K562 (cell line): ENCODE measurements around the gene TENT4B. TPM values are rescaled to one million over a fixed set of nuclear protein-coding genes. Genes with fewer than 3 reads are reported as not detected.
A peak's percentile ranks its signal among the peaks of the same experiment; 100 is the strongest.

Source experiments
- AFF1 ChIP-seq, 2 experiments: fragments of 450-650 bp; IDR thresholded peaks; 2 replicates each; pipeline ENCODE4 v1.6.1; 2018; ENCODE audit warnings: mild to moderate bottlenecking in 2 of 2, low read depth in 1 of 2; ENCODE audit not compliant: partially characterized antibody in 2 of 2
- PKNOX1 ChIP-seq: fragments of 450-650 bp; IDR thresholded peaks from 2 replicates; pipeline ENCODE4 v1.6.1; 2016
- ZBTB40 ChIP-seq, 2 experiments: fragments of 450-650 bp in 1 of 2; sonication (generic) in 1 of 2; formaldehyde crosslinking in 1 of 2; IDR thresholded peaks; 2 replicates each; pipeline versions ENCODE4 v1.7.1 to v1.9.0; 2016 to 2022; ENCODE audit warnings: inconsistent platforms in 1 of 2, mild to moderate bottlenecking in 1 of 2, missing genetic modification reagents in 1 of 2
- ZNF124 ChIP-seq: sonication (generic); formaldehyde crosslinking; IDR thresholded peaks from 2 replicates; pipeline ENCODE4 v1.8.1; 2022; ENCODE audit warnings: missing genetic modification reagents
- polyA plus RNA-seq, 8 experiments: library from polyadenylated mRNA; depleted of rRNA in 4 of 8; stranded (reverse) in 5 of 8; unstranded in 3 of 8; fragments of >200 nt; fragmentation: Nextera tagmentation in 2 of 8; fragmentation: Illumina TruSeq in 1 of 8; extraction: Ambion mirVana in 2 of 8; extraction: Trizol in 1 of 8; gene quantifications; 2 replicates each; pipeline versions ENCODE4 v1.2.1 to v1.2.3, GENCODE V29; 2011 to 2014; ENCODE audit warnings: inconsistent platforms in 1 of 8, missing spikeins in 1 of 8
- total RNA-seq, 7 experiments: library from RNA; depleted of rRNA in 6 of 7; stranded (reverse); fragments of >200 nt in 6 of 7; fragmentation: Illumina TruSeq in 2 of 7; extraction: Trizol in 2 of 7; gene quantifications; 2 replicates each; pipeline versions ENCODE4 v1.2.1 to v1.2.3, GENCODE V29; 2011 to 2021; ENCODE audit warnings: low replicate concordance in 1 of 7
- TF ChIP-seq, protein P1 (sequence below), 2 experiments: IDR thresholded peaks; 2 replicates each; pipeline ENCODE4 v1.6.1; 2011; ENCODE audit warnings: borderline replicate concordance in 1 of 2, control low read depth in 1 of 2, low read depth in 1 of 2, low read length in 1 of 2, mild to moderate bottlenecking in 1 of 2, mixed read lengths in 1 of 2, moderate library complexity in 1 of 2; ENCODE audit not compliant: insufficient read depth in 1 of 2, insufficient read length in 1 of 2, poor library complexity in 1 of 2, severe bottlenecking in 1 of 2; ENCODE audit errors: extremely low read depth in 1 of 2

The TENT4B gene
- total and polyA plus RNA-seq, 9 of the 15 experiments (the other 6 are each of a cell fraction or from before 2014, with no cell fraction given), result 5.2 to 8.4 (median 7.0) TPM

DNA sequence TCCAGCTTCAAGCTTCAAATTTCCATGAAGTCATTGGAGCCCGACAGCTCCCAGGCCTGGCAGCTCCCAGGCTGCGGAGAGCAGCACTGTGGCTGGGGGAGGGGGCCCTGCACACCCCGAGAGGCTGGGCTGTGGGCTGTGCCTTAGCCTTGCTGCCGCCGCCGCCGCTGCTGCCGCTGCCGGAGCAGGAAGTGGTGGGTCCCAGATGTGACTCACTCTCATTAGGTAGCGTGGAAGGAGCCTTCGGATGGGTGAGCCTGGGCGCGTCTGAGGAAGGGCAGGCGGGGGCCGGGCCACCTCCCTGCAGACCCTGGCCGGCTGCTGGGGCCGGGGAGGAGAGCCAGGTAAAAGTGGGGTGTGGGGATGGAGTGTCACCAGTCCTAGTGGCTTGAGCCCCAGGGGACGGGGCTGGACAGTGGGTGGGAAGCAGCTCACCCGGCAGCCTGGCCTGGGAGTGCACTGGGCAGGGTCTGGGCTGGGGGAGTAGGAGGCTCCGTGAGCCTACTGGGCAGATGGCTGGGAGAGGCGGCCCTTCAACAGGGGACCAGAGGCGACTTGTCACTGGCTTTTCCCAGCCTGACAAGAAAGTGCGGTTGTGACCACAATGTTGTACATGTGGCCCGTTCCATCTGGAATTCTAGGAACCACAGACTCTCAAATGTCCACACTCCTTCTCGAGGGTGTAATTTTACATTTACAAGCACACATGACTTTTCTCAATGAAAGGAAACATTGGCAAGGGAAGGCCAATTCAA lies 113.4 kb downstream of the TENT4B start, which contains the start of gene ADCY7 (continued):
- TF ChIP-seq ZBTB40 (IDR thresholded peaks at IDR 0.05), result peak; percentile 36
- TF ChIP-seq ZBTB40 (CRISPR knock-in tag; IDR thresholded peaks at IDR 0.05), result no peak
- no peak for TF ChIP-seq PKNOX1
- TF ChIP-seq, protein P1, sequence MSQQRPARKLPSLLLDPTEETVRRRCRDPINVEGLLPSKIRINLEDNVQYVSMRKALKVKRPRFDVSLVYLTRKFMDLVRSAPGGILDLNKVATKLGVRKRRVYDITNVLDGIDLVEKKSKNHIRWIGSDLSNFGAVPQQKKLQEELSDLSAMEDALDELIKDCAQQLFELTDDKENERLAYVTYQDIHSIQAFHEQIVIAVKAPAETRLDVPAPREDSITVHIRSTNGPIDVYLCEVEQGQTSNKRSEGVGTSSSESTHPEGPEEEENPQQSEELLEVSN (IDR thresholded peaks at IDR 0.05; ENCODE audit: borderline replicate concordance in 1 of 2, extremely low read depth in 1 of 2, insufficient read depth in 1 of 2, insufficient read length in 1 of 2, low read depth in 1 of 2, low read length in 1 of 2, poor library complexity in 1 of 2, severe bottlenecking in 1 of 2), result peak in 1 of 2 experiments; percentile 56
- no peak for TF ChIP-seq AFF1 (IDR thresholded peaks at IDR 0.05; ENCODE audit: low read depth in 1 of 2, partially characterized antibody in 2 of 2)
- TF ChIP-seq ZNF124 (CRISPR knock-in tag), result no peak
